HPDE6-E6E7 (cell line): Measurements from ENCODE around the gene LYPD5.
"Not testable (repeated sequence)": the region's sequence is repeated elsewhere in the genome, so short reads cannot be mapped to it uniquely, and the experiment has no call there.

ENCODE experiments used
- DNase-seq: peaks from one replicate; pipeline ENCODE4 v3.0.0; 2011; ENCODE audit warnings: missing footprints; ENCODE audit errors: extremely low spot score

Gene LYPD5

DNA sequence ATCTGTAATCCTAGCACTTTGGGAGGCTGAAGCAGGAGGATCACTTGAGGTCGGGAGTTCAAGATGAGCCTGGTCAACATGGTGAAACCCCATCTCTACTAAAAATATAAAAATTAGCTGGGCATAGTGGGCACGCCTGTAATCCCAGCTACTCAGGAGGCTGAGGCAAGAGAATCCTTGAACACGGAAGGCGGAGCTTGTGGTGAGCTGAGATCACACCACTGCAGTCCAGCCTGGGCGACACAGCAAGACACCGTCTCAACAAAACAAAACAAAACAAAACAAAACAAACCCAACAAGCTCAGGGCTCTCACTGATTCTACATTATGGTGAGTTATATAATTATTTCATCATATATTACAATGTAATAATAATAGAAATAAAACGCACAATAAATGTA is 4.2 kb upstream of the LYPD5 start:
- DNase-seq = not testable (repeated sequence)

DNA sequence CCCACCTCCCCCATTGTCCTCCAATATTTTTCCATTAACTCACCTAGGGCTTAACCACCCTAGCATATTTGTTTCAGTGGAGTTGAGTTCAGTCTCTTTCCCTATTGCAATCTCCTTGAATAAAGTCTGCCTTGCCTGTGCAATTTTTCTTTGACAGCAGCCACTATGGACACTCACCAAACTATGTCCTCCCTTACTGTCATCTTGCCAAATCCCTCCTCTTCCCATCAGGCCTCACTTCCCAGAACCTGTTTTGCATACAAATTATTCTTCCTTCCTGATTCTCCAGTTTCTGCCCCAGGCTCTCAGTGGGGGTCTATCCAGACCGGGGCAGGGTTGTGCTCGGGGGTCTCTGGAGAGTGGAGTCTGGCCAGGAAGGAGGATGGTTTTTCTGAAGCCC is 2.2 kb upstream of the LYPD5 start:
- no peak for DNase-seq

DNA sequence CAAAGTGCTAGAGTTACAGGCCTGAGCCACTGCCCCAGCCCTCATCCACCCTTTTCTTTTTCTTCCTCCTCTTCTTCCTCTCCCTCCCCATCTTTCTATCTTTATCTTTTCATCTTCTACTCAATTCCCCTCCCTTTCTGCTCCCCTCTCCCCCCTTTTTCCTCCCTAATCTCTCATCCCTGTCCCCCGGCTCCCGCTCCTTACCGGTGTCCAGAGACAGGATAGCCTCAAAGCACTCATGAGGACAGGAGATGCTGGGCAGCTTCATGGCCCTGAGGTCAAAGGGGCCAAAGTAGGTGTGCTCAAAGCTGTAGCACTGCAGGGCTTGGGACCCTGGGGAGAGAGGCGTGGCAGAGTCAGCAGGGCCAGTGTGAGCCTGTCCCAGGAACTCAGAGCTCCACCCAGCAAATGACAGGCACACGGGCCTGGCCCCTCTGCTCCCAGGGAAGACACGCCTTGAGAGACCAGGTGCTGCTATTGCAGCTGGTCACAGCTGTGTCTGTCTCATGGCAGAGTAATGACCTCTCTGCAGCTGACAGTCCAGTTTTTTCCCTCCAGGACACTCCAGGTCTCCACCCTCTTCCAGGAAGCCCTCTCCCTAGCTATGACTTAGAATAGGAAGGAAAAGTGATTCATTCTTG is 2.6 kb downstream of the LYPD5 start:
- DNase-seq = no peak

DNA sequence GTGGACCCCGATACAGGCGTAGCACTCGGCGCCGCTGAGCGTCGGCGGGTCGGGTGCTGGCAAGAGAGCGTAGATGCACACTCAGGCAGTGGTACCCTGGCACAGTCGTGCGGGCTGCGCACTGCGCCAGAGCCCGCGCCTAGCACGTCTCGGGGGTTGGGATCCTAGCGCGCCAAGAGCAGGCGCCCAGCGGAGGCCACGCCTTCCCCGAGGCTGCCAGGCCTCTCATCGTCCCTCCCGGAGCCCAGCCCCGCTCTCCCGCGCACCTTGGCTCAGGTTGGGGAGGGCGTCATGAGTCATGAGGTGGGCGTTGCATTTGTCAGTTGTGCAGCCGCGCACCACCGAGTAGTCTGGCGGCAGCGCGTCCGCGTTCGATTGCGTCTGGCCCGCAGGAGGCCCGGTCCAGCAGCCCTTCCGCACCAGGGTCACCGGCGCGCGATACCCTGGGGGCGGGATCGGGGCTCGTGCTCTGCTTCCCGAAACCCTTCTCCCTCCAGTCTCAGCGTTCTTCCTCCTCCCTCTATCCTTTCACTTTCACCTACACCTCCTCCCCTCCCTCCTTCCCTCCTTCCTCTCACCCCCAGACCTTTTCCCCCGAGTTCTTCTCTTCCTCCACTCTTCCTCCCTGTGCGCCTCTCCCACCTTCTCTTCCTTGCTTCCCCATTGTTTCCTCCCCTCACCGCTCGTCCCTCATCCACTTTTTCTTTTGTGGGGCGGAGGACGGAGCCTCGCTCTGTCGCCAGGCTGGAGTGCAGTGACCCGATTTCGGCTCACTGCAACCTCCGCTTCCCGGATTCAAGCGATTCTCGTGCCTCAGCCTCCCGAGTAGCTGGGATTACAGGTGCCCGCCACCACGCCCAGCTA is 3.5 kb downstream of the LYPD5 start:
- peak; percentile 86 for DNase-seq

DNA sequence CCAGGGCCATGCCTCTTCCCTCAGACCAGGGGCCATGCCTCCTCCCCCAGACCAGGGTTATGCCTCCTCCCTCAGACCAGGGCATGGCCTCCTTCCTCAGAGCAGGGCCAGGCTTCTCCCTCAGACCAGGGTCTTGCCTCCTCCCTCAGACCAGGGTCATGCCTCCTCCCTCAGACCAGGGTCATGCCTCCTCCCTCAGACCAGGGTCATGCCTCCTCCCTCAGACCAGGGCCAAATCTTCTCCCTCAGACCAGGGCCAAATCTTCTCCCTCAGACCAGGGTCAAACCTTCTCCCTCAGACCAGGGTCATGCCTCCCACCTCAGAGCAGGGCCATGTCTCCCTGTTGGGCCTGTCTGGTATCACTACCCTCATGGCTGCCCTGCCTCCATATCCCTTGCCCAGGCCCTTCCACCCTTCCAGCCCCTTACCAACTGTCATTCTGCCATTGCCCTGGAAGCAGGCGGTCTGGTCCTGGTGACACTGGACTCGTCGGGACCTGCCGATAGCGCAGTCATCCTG is 4.2 kb downstream of the LYPD5 start:
- no peak for DNase-seq

DNA sequence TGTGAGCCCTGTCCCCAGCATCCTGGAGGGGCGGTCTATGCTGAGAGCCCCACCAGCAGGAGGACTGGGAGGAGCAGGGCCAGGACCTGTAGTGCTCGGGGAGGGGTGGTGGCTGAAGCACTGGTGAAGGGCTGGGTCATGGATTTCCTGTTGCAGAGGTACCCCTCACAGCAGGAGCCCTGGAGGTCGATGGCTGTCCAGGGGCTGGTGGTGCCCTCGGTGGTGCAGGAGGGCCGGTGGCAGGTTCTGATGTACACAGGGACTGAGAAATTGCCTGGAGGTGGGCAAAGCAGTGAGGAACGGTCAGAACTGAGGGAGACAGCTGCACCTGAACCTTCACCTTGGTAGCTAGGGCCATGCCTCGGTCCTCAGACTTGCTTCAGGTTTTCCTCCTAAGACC is 4.7 kb downstream of the LYPD5 start:
- no peak for DNase-seq

DNA sequence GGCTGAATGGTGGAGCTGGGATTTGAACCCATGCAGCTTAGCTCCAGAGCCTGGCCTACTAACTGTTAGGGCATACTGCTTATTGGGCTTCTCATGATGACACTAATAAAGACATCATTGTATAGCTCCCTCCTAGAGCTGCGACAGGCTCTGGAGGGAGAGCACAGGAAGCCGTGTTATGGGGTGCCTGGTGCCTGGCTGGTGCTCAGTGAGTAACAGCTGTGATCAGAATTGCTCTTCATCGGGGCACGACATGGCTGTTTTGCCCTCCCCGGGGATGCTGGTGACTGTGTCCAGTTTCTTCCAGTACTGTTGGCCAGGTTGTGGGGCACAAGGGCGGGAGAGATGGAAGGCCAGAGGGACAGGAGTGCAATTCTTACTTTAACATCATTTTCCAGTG is 5.1 kb downstream of the LYPD5 start:
- DNase-seq = no peak

GRCh38 chr19:43790587-43790986 is 11.7 kb downstream of the LYPD5 start:
- DNase-seq = no peak

- no peak for DNase-seq
Measured at GRCh38 chr19:43789029-43789428, 13.2 kb downstream of the LYPD5 start.

DNA sequence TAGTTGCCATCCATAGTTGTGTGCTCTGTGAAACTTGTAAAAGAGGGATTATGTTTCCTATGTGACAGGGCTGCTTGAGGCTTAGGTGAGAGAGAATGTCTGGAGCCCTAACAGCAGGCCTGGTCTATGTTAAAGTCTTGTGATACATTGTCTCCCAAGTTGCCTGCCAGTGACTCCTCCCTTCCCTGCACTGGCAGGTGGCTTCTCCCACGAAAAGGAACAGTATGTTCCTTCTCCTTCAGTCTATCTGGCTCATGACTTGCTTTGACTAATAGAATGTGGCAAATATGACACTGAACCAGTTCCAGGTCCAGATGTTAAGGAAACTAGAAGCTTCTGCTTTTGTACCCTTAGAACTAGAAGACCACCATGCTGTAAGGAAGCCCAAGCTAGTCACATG is 15.6 kb downstream of the LYPD5 start:
- no peak for DNase-seq

DNA sequence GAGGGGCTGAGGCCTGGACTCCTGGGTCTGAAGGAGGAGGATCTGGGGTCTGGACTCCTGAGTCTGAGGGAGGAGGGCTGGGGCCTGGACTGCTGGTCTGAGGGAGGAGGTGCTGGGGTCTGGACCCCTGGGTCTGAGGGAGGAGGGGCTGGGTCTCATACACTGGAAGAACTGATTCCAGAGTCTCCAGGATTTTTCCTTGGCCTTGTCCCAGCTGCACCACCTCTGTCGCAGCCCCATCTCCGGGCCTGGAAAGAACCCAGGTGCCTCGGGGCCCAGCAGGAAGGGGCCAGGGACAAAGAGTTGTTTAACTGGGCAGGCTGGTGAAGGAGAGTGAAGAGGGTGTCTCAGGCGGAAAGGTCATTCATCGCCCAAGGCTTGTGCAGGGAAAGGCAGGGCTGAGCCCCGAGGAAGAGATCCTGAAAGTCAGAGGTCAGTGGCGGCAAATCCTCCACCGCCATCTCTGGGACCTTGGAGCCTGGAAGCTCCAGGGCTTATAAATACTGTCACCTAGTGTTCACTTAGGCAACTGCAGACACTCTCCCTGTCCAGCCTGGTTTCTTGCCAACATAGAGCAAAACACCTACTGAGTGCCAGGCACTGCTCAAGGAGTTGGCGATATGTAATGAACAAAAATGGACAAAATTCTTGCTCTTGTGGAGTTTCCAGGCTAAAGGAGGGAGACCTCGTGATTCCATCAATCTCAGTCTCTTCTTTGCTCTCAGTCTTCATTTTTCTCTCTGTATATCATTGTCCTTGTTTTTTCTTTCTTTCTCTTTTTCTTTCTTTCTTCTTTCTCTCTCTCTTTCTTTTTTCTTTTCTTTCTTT is 17.1 kb downstream of the LYPD5 start:
- no peak for DNase-seq

DNA sequence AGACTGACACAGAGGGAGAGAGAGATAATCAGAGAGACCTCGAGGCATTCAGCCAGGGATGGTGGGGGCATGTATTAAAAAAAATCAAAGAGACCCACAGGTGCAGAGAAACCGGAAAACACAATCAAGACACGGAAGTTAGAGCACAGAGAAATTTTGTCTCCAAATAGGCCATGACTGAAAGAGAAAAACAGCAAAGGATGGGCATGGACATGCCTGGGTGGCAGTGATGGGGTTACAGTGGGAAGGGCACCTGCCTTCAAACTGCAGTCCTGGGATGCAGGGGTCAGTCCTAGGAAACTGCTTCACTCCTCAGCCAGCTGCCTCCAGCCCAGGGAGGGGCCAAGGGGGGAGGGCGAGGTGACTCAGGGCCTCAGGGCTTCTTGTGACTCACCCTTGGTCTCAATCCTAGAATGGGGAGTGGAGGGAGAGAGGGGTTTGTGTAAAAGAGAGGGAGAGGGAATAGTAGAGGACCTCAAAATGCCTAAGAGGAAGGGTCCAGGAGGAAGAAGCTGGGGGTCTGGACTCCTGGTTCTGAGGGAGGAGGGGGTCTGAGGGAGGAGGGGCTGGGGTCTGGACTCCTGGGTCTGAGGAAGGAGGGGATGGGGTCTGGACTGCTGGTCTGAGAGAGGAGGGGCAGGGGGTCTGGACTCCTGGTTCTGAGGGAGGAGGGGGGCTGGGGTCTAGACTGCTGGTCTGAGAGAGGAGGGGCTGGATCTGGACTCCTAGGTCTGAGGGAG is 17.8 kb downstream of the LYPD5 start:
- DNase-seq = peak; percentile 90

- no peak for DNase-seq
Measured at GRCh38 chr19:43783636-43784035, 18.6 kb downstream of the LYPD5 start.

DNA sequence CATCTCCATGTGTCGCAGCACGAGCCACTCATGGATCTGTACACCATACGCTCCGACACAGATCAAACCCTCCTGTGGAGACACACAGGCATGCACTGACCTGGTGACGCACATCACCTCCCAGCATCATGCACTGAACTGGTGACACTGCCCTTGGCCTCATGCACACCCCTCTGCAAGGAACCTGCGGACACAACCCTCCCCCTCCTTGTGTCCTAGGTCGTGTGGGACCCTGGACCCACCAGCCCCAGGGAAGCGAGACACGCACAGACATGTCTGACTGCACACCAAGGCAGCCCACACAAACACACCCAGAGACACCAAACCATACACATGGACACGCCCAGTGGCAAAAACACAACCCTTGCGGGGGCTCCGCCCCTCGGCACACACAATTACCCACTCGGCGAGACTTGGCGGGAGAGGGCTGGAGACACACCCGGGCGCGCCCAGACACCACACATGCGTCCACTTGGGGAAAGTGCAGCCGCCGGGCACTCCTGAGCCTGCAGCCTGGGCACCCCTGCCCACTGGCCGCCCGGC is 19.5 kb downstream of the LYPD5 start:
- no peak for DNase-seq

GRCh38 chr19:43782311-43782660 is 20.0 kb downstream of the LYPD5 start:
- DNase-seq = no peak

GRCh38 chr19:43781630-43782310 is 20.5 kb downstream of the LYPD5 start:
- no peak for DNase-seq

GRCh38 chr19:43780706-43781525 is 21.3 kb downstream of the LYPD5 start, which contains the start of gene KCNN4:
TSS of gene KCNN4 (minus strand) at chr19:43780973. CDS start at chr19:43780861, 112 bp downstream.
- no peak for DNase-seq

- no peak for DNase-seq
Measured at GRCh38 chr19:43779820-43780219, 22.4 kb downstream of the LYPD5 start.

GRCh38 chr19:43779147-43779819 is 23.0 kb downstream of the LYPD5 start:
- no peak for DNase-seq
